Activated CD4-positive, alpha-beta T cell treated with anti-CD3 and anti-CD28 coated beads for 4 hours (primary cell): ENCODE measurements around the gene KIAA1328.
"Not testable (repeated sequence)": the region's sequence is repeated elsewhere in the genome, so short reads cannot be mapped to it uniquely, and the experiment has no call there.

Source experiments
- DNase-seq, 2 donors: peaks; one replicate each; pipeline ENCODE4 v3.0.0-alpha.2; 2020

Gene KIAA1328

GRCh38 chr18:37162551-37162950 is 333.6 kb downstream of the KIAA1328 start:
- DNase-seq = no peak

GRCh38 chr18:37163119-37163518 is 334.2 kb downstream of the KIAA1328 start:
- no peak for DNase-seq

- no peak for DNase-seq
These were observed 337.6 kb downstream of the KIAA1328 start for GRCh38 chr18:37166491-37166890.

- not testable (repeated sequence) for DNase-seq
These were observed 338.0 kb downstream of the KIAA1328 start for GRCh38 chr18:37166966-37167365.

- DNase-seq = no peak
These were observed 342.1 kb downstream of the KIAA1328 start for GRCh38 chr18:37170984-37171383.

GRCh38 chr18:37173384-37173783 is 344.5 kb downstream of the KIAA1328 start:
- no peak for DNase-seq

- DNase-seq = no peak
These were observed 347.0 kb downstream of the KIAA1328 start for GRCh38 chr18:37175727-37176620.

- DNase-seq = no peak
These were observed 347.7 kb downstream of the KIAA1328 start for GRCh38 chr18:37176621-37176934.

GRCh38 chr18:37179384-37179783 is 350.5 kb downstream of the KIAA1328 start:
- DNase-seq = no peak

- DNase-seq = no peak
These were observed 351.2 kb downstream of the KIAA1328 start for GRCh38 chr18:37180086-37180485.

- DNase-seq = no peak
These were observed 353.6 kb downstream of the KIAA1328 start for GRCh38 chr18:37182340-37183135.

GRCh38 chr18:37184209-37184868 is 355.4 kb downstream of the KIAA1328 start:
- DNase-seq = no peak

- DNase-seq = no peak
These were observed 359.3 kb downstream of the KIAA1328 start for GRCh38 chr18:37188016-37188791.

- no peak for DNase-seq
These were observed 370.8 kb downstream of the KIAA1328 start for GRCh38 chr18:37199741-37200140.

- no peak for DNase-seq
These were observed 378.4 kb downstream of the KIAA1328 start for GRCh38 chr18:37207343-37207742.

- no peak for DNase-seq
These were observed 381.9 kb downstream of the KIAA1328 start for GRCh38 chr18:37210781-37211180.

GRCh38 chr18:37218022-37218590 is 389.2 kb downstream of the KIAA1328 start:
- DNase-seq = no peak

- DNase-seq = no peak
These were observed 390.3 kb downstream of the KIAA1328 start for GRCh38 chr18:37219257-37219656.

- no peak for DNase-seq
These were observed 393.5 kb downstream of the KIAA1328 start for GRCh38 chr18:37222354-37222998.

- DNase-seq = no peak
These were observed 394.1 kb downstream of the KIAA1328 start for GRCh38 chr18:37222999-37223378.

- DNase-seq = no peak
These were observed 396.4 kb downstream of the KIAA1328 start for GRCh38 chr18:37225279-37225678.

- no peak for DNase-seq
These were observed 401.8 kb downstream of the KIAA1328 start for GRCh38 chr18:37230768-37231167.
